Measurements from ENCODE around the gene GABRR3. TPM values are rescaled to one million over a fixed set of nuclear protein-coding genes. Genes with fewer than 3 reads are reported as not detected.

Gene GABRR3
- total and polyA plus RNA-seq, 10 donors: 0.03 TPM; not detected in 9

- no peaks in the 10 kb centered on the region for H3K36me3 ChIP-seq
- DNase-seq: no peak
- peaks cover 0 to 8% (median 0%) of the 10 kb centered on the region in 6 donors for H3K4me1 ChIP-seq
- intact Hi-C loops (cut with DNase I; ENCODE audit: low total_unique reads): no loop called here
- no peak overlapping the region for H3K27ac ChIP-seq
- TF ChIP-seq POLR2A (IDR thresholded peaks at IDR 0.05): no peak
- TF ChIP-seq CTCF (IDR thresholded peaks at IDR 0.05 in 8 of 11, conservative IDR thresholded peaks at IDR 0.05 in 3 of 11): no peak
- no peak for TF ChIP-seq POLR2AphosphoS5 (IDR thresholded peaks at IDR 0.05)
- H3K9me3 ChIP-seq: no peaks in the 10 kb centered on the region
- 82 to 91% (median 87%) methylated on average over 2 of the region's 2 CpGs for WGBS, 5 donors
- no peak overlapping the region for H3K4me3 ChIP-seq
- H3K27me3 ChIP-seq (replicated peaks in 1 of 7): no peaks in the 10 kb centered on the region
Observed at GRCh38 chr3:97993526-97993925, 41.6 kb downstream of the GABRR3 start.

- Histone ChIP-seq H3K27me3 (replicated peaks in 1 of 7) (no peaks in the 10 kb centered on the region), H3K4me1 (peaks cover 0 to 8% (median 0%) of the 10 kb centered on the region in 6 donors), H3K4me3 (no peak overlapping the region), H3K9me3 (no peaks in the 10 kb centered on the region), H3K36me3 (no peaks in the 10 kb centered on the region), H3K27ac (no peak overlapping the region)
- WGBS, 5 donors: 85 to 93% (median 87%) methylated on average over 2 of the region's 2 CpGs
- TF ChIP-seq CTCF (IDR thresholded peaks at IDR 0.05 in 8 of 11, conservative IDR thresholded peaks at IDR 0.05 in 3 of 11) (no peak), POLR2A (IDR thresholded peaks at IDR 0.05) (no peak)
- DNase-seq: no peak
- intact Hi-C loops (cut with DNase I; ENCODE audit: low total_unique reads): no loop called here
Observed at GRCh38 chr3:97992547-97993173, 42.5 kb downstream of the GABRR3 start.

GRCh38 chr3:97991293-97991682 lies 43.8 kb downstream of the GABRR3 start:
- Histone ChIP-seq H3K27ac (no peak overlapping the region), H3K27me3 (replicated peaks in 1 of 7) (no peaks in the 10 kb centered on the region), H3K9me3 (no peaks in the 10 kb centered on the region), H3K4me3 (no peak overlapping the region), H3K36me3 (no peaks in the 10 kb centered on the region), H3K4me1 (peaks cover 0 to 8% (median 0%) of the 10 kb centered on the region in 6 donors)
- TF ChIP-seq POLR2AphosphoS5 (IDR thresholded peaks at IDR 0.05) (no peak), POLR2A (IDR thresholded peaks at IDR 0.05) (no peak), CTCF (IDR thresholded peaks at IDR 0.05 in 8 of 11, conservative IDR thresholded peaks at IDR 0.05 in 3 of 11) (no peak)
- WGBS, 5 donors: 54 to 71% (median 63%) methylated on average over 5 of the region's 5 CpGs
- intact Hi-C loops (cut with DNase I; ENCODE audit: low total_unique reads): no loop called here
- no peak for DNase-seq

DNA sequence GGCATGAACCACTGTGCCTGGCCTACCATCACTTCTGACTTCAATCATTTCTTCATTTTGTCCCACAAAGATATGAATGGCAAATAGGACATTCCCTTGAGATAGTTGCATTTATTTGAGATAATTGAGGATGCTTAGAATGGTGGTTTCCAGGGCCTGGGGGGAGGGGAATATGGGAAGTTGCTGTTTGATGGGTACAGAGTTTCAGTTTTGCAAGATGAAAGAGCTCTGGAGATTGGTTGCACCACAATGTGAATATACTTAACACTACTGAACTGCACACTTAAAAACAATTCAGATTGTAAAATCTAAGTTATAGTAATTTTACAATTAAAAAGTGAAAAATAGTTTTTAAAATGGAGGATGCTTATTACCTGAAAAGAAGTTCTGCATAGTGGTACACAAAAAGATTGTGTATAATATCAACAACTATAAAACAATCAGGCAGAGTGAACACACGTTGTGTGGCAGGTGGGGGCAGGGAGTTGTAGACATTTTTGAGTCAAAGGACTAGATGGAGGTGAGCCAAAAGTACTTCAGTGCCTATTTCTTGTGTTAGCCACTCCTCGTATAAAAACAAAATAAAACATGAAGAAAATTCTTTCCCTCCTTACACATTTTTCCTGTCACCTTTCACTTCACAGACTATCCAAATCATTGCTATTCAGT lies 44.4 kb downstream of the GABRR3 start:
- Histone ChIP-seq H3K9me3 (no peaks in the 10 kb centered on the region), H3K27ac (no peak overlapping the region), H3K36me3 (no peaks in the 10 kb centered on the region), H3K27me3 (replicated peaks in 1 of 7) (no peaks in the 10 kb centered on the region), H3K4me1 (peaks cover 0 to 8% (median 0%) of the 10 kb centered on the region in 6 donors), H3K4me3 (no peak overlapping the region)
- DNase-seq: no peak
- TF ChIP-seq POLR2A (IDR thresholded peaks at IDR 0.05) (no peak), POLR2AphosphoS5 (IDR thresholded peaks at IDR 0.05) (no peak)
- WGBS, 5 donors: 46 to 63% (median 50%) methylated on average over 2 of the region's 2 CpGs
- intact Hi-C loops (cut with DNase I; ENCODE audit: low total_unique reads): no loop called here

All from spleen (tissue), 11 donors.